IMR-90 (cell line): ENCODE measurements around the gene C1QTNF9B. TPM values are rescaled to one million over a fixed set of nuclear protein-coding genes. Genes with fewer than 3 reads are reported as not detected.

ENCODE experiments used
- ATAC-seq: fragments of 200-7000 bp; cut with Tn5 transposase; 2 replicates; pipeline ENCODE4 v1.9.1; 2020; ENCODE audit warnings: low read depth, mild to moderate bottlenecking, moderate library complexity
- BruUV-seq: library from RNA; stranded (reverse); fragments of 400-500 nt; replicated peaks from 2 replicates; lab custom pipeline; 2021; lab: Mats Ljungman, UMichigan
- CTCF ChIA-PET: fragments of 300-600 bp; formaldehyde crosslinking; extraction: SDS; loops from one replicate; lab custom pipeline; 2021; ENCODE audit warnings: antibody characterized with exemption; lab: Yijun Ruan, JAX
- POLR2A ChIA-PET: fragments of 300-600 bp; sonication (Branson Sonifier 250); formaldehyde crosslinking; loops from one replicate; lab custom pipeline; 2022; ENCODE audit warnings: antibody characterized with exemption; ENCODE audit not compliant: unreplicated experiment; lab: Charles Lee
- DNase-seq: peaks from one replicate; pipeline ENCODE4 v3.0.0; 2013
- H2AFZ ChIP-seq: replicated peaks from 2 replicates; pipeline ENCODE3; 2013; ENCODE audit warnings: low read length, mild to moderate bottlenecking; ENCODE audit not compliant: poor library complexity
- H2AK5ac ChIP-seq: 2 replicates; pipeline ENCODE4 v1.6.1; 2013; ENCODE audit warnings: low read depth, low read length, inconsistent platforms
- H2AK9ac ChIP-seq: replicated peaks from 2 replicates; pipeline ENCODE3; 2013; ENCODE audit warnings: mild to moderate bottlenecking, low read depth, low read length, moderate library complexity; ENCODE audit not compliant: poor library complexity
- H2BK120ac ChIP-seq: 2 replicates; pipeline ENCODE4 v1.6.1; 2013; ENCODE audit warnings: low read depth, low read length, inconsistent platforms
- H2BK15ac ChIP-seq: 3 replicates; pipeline ENCODE4 v1.6.1; 2013; ENCODE audit warnings: low read depth, low read length, inconsistent platforms
- H2BK20ac ChIP-seq: 2 replicates; pipeline ENCODE4 v1.6.1; 2013; ENCODE audit warnings: low read depth, mild to moderate bottlenecking, inconsistent platforms, low read length, moderate library complexity
- H2BK5ac ChIP-seq: 2 replicates; pipeline ENCODE4 v1.6.1; 2013; ENCODE audit warnings: mild to moderate bottlenecking, low read depth, low read length, inconsistent platforms; ENCODE audit not compliant: poor library complexity, severe bottlenecking
- H3K14ac ChIP-seq: replicated peaks from 2 replicates; pipeline ENCODE4 v1.6.1; 2013; ENCODE audit warnings: low read depth, low read length, inconsistent platforms
- H3K18ac ChIP-seq: 2 replicates; pipeline ENCODE4 v1.6.1; 2013; ENCODE audit warnings: low read depth, low read length, control low read depth
- H3K23ac ChIP-seq: 2 replicates; pipeline ENCODE4 v1.6.1; 2013; ENCODE audit warnings: low read depth, low read length, inconsistent platforms
- H3K27ac ChIP-seq: 2 replicates; pipeline ENCODE4 v1.5.1; 2013; ENCODE audit warnings: mild to moderate bottlenecking, control low read depth, low read length; ENCODE audit not compliant: insufficient read depth
- H3K27me3 ChIP-seq: 2 replicates; pipeline ENCODE4 v1.6.1; 2013; ENCODE audit warnings: low read length; ENCODE audit not compliant: control insufficient read depth, insufficient read depth
- H3K36me3 ChIP-seq: 2 replicates; pipeline ENCODE4 v1.6.1; 2013; ENCODE audit warnings: low read length, mixed read lengths; ENCODE audit not compliant: control insufficient read depth, insufficient read depth
- H3K4ac ChIP-seq: 2 replicates; pipeline ENCODE4 v1.6.1; 2013; ENCODE audit warnings: low read depth, low read length, inconsistent platforms
- H3K4me1 ChIP-seq: 2 replicates; pipeline ENCODE4 v1.6.1; 2013; ENCODE audit warnings: low read length, mixed read lengths; ENCODE audit not compliant: control insufficient read depth, insufficient read depth
- H3K4me2 ChIP-seq: 2 replicates; pipeline ENCODE4 v1.6.1; 2013; ENCODE audit warnings: low read depth, mild to moderate bottlenecking, control low read depth, low read length, moderate library complexity
- H3K4me3 ChIP-seq: 2 replicates; pipeline ENCODE4 v1.5.1; 2013; ENCODE audit warnings: low read depth, mild to moderate bottlenecking, control low read depth, low read length, moderate library complexity; ENCODE audit not compliant: insufficient read depth
- H3K56ac ChIP-seq: 2 replicates; pipeline ENCODE4 v1.6.1; 2013; ENCODE audit warnings: low read length, inconsistent platforms; ENCODE audit not compliant: insufficient read depth; ENCODE audit errors: extremely low read depth
- H3K79me1 ChIP-seq, 2 experiments: 2 replicates each; pipeline ENCODE4 v1.6.1; 2013; ENCODE audit warnings: low read length in 2 of 2, inconsistent platforms in 1 of 2, low read depth in 1 of 2
- H3K9ac ChIP-seq: 2 replicates; pipeline ENCODE4 v1.6.1; 2013; ENCODE audit warnings: low read depth, low read length, control low read depth
- H3K9me1 ChIP-seq: 2 replicates; pipeline ENCODE4 v1.6.1; 2013; ENCODE audit warnings: low read length, inconsistent platforms; ENCODE audit not compliant: insufficient read depth
- H3K9me3 ChIP-seq: 2 replicates; pipeline ENCODE4 v1.6.1; 2013; ENCODE audit warnings: low read length; ENCODE audit not compliant: control insufficient read depth, insufficient read depth
- H4K20me1 ChIP-seq: 2 replicates; pipeline ENCODE4 v1.6.1; 2013; ENCODE audit warnings: low read length, inconsistent platforms; ENCODE audit not compliant: insufficient read depth
- H4K5ac ChIP-seq: 2 replicates; pipeline ENCODE4 v1.6.1; 2013; ENCODE audit warnings: mild to moderate bottlenecking, low read depth, low read length, control low read depth
- H4K8ac ChIP-seq, 2 experiments: 2 replicates each; pipeline ENCODE4 v1.6.1; 2013; ENCODE audit warnings: low read depth in 2 of 2, low read length in 2 of 2, control low read depth in 1 of 2, inconsistent platforms in 1 of 2
- H4K91ac ChIP-seq: 2 replicates; pipeline ENCODE4 v1.6.1; 2013; ENCODE audit warnings: low read depth, low read length, inconsistent platforms; ENCODE audit not compliant: insufficient read depth
- BHLHE40 ChIP-seq: fragments of 150-350 bp; IDR thresholded peaks from 2 replicates; pipeline ENCODE4 v1.6.1; 2016; ENCODE audit warnings: mild to moderate bottlenecking, low read depth, low read length
- CEBPB ChIP-seq: IDR thresholded peaks from 2 replicates; pipeline ENCODE4 v1.6.1; 2012; ENCODE audit warnings: low read depth, low read length, improper control_type of control experiment
- CHD1 ChIP-seq: IDR thresholded peaks from 2 replicates; pipeline ENCODE4 v1.6.1; 2012; ENCODE audit warnings: low read depth, low read length, improper control_type of control experiment
- CTCF ChIP-seq: conservative IDR thresholded peaks from 2 replicates; pipeline ENCODE4 v1.5.1; 2012; ENCODE audit warnings: mild to moderate bottlenecking, low read depth, low read length, improper control_type of control experiment
- ELK1 ChIP-seq: fragments of 150-350 bp; IDR thresholded peaks from 2 replicates; pipeline ENCODE4 v1.6.1; 2016; ENCODE audit warnings: low read depth, mild to moderate bottlenecking, low read length, moderate library complexity, borderline replicate concordance
- FOS ChIP-seq: fragments of 150-350 bp; IDR thresholded peaks from 2 replicates; pipeline ENCODE4 v1.6.1; 2016; ENCODE audit warnings: low read depth, low read length
- MAFK ChIP-seq: IDR thresholded peaks from 2 replicates; pipeline ENCODE4 v1.6.1; 2012; ENCODE audit warnings: low read depth, low read length, improper control_type of control experiment
- MAZ ChIP-seq: IDR thresholded peaks from 2 replicates; pipeline ENCODE4 v1.6.1; 2012; ENCODE audit warnings: low read depth, mild to moderate bottlenecking, low read length, improper control_type of control experiment, moderate library complexity, borderline replicate concordance
- MXI1 ChIP-seq: IDR thresholded peaks from 2 replicates; pipeline ENCODE4 v1.6.1; 2012; ENCODE audit warnings: low read depth, mild to moderate bottlenecking, low read length, moderate library complexity, borderline replicate concordance
- NFE2L2 ChIP-seq: fragments of 150-350 bp; IDR thresholded peaks from 2 replicates; pipeline ENCODE4 v1.6.1; 2016; ENCODE audit warnings: low read depth, mild to moderate bottlenecking, low read length
- POLR2A ChIP-seq: IDR thresholded peaks from 2 replicates; pipeline ENCODE4 v1.6.1; 2012; ENCODE audit warnings: mild to moderate bottlenecking, low read depth, low read length
- RAD21 ChIP-seq: IDR thresholded peaks from 2 replicates; pipeline ENCODE4 v1.6.1; 2012; ENCODE audit warnings: low read length, improper control_type of control experiment
- RCOR1 ChIP-seq: IDR thresholded peaks from 2 replicates; pipeline ENCODE4 v1.6.1; 2012; ENCODE audit warnings: mild to moderate bottlenecking, low read length, improper control_type of control experiment; ENCODE audit not compliant: insufficient replicate concordance
- RFX5 ChIP-seq: IDR thresholded peaks from 2 replicates; pipeline ENCODE4 v1.8.0; 2012; ENCODE audit warnings: low read depth, mild to moderate bottlenecking, low read length, moderate library complexity
- SMC3 ChIP-seq: fragments of 150-350 bp; IDR thresholded peaks from 2 replicates; pipeline ENCODE4 v1.6.1; 2016; ENCODE audit warnings: low read depth, mild to moderate bottlenecking, antibody characterized with exemption, low read length, moderate library complexity
- WGBS, 2 experiments: methylation state at CpG; one replicate each; pipeline versions ENCODE4 v1.1.5 to v1.1.7; 2013; ENCODE audit warnings: missing lambda C conversion rate in 2 of 2; ENCODE audit not compliant: insufficient read length in 1 of 2; ENCODE audit errors: extremely low coverage in 2 of 2; 5-methylcytosine and 5-hydroxymethylcytosine counted together
- dilution Hi-C: fragments of 300-500 bp; cut with HindIII; formaldehyde crosslinking; loops from one replicate; pipeline ENCODE4 v1.14.3; 2018; ENCODE audit warnings: low sequenced_read_pairs; ENCODE audit not compliant: unreplicated experiment
- in situ Hi-C: fragments of 300-500 bp; cut with MboI; formaldehyde crosslinking; loops from 3 replicates; pipeline ENCODE4 v1.14.3; 2019; ENCODE audit warnings: low sequenced_read_pairs, inconsistent platforms, mixed read lengths
- intact Hi-C: fragments of 100-400 bp; cut with micrococcal nuclease; formaldehyde crosslinking; loops from 2 replicates; pipeline ENCODE4 v1.10.0; 2022
- polyA plus RNA-seq, 3 experiments: library from polyadenylated mRNA; depleted of rRNA; stranded (reverse); fragments of >200 nt; gene quantifications; 2 replicates each; pipeline ENCODE4 v1.2.3, GENCODE V29; 2012; ENCODE audit warnings: low replicate concordance in 1 of 3
- total RNA-seq: library from RNA; depleted of rRNA; stranded (reverse); fragments of >200 nt; gene quantifications from 2 replicates; pipeline ENCODE4 v1.2.3, GENCODE V29; 2012
- TF ChIP-seq, protein P1 (sequence below): fragments of 150-350 bp; IDR thresholded peaks from 2 replicates; pipeline ENCODE4 v1.6.1; 2017; ENCODE audit warnings: mild to moderate bottlenecking, antibody characterized with exemption, low read length, low read depth

The C1QTNF9B gene
- total and polyA plus RNA-seq, 2 of the 4 experiments (the other 2 are of a cell fraction) = 0.72 to 1.1 TPM

DNA sequence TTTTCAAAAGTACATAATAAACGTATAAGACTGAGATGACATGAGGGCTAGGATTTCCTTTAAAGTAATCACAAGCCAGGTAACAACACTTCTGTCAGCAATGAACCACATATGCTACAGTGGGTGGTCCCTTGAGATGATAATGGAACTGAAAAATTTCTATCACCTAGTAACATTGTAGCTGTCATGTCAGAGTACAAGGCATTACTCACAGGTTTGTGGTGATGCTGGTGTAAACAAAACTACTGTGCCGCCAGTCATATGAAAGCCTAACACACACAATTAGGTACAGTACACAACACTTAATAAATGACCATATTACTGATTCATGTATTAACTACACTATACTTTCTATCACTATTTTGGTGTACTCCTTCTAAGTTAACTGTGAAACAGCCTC lies 45.0 kb downstream of the C1QTNF9B start:
- no peak overlapping the region for H2BK20ac ChIP-seq
- POLR2A ChIA-PET = no interaction called here
- in situ Hi-C loops = no loop called here

More for the DNA sequence above, 45.0 kb downstream of the C1QTNF9B start:
- no peak overlapping the region for H3K27ac ChIP-seq
- H3K4me3 ChIP-seq = no peak overlapping the region
- CTCF ChIA-PET = no interaction called here
- no peak overlapping the region for H3K4me2 ChIP-seq
- no peaks in the 10 kb centered on the region for H3K9me3 ChIP-seq
- H3K56ac ChIP-seq = no peak overlapping the region
- no peak overlapping the region for H2AK5ac ChIP-seq
- no peak overlapping the region for H3K18ac ChIP-seq
- no peak overlapping the region for H3K14ac ChIP-seq
- no peak overlapping the region for H2BK15ac ChIP-seq
- H2BK120ac ChIP-seq = no peak overlapping the region
- H3K4ac ChIP-seq = no peak overlapping the region
- H2AFZ ChIP-seq = no peak overlapping the region
- no peak overlapping the region for H3K9ac ChIP-seq
- no peaks in the 10 kb centered on the region for H4K20me1 ChIP-seq
- H3K79me1 ChIP-seq = no peaks in the 10 kb centered on the region
- BruUV-seq = no TSS peak
- dilution Hi-C loops (no loop called here), intact Hi-C loops (no loop called here)
- H3K27me3 ChIP-seq = no peaks in the 10 kb centered on the region
- TF ChIP-seq FOS (no peak), RCOR1 (no peak), MXI1 (no peak), MAFK (no peak), SMC3 (no peak), RAD21 (no peak), BHLHE40 (no peak), CHD1 (no peak), POLR2A (no peak), MAZ (no peak), RFX5 (no peak), CEBPB (no peak), ELK1 (no peak), CTCF (no peak), NFE2L2 (no peak)
- TF ChIP-seq, protein P1, sequence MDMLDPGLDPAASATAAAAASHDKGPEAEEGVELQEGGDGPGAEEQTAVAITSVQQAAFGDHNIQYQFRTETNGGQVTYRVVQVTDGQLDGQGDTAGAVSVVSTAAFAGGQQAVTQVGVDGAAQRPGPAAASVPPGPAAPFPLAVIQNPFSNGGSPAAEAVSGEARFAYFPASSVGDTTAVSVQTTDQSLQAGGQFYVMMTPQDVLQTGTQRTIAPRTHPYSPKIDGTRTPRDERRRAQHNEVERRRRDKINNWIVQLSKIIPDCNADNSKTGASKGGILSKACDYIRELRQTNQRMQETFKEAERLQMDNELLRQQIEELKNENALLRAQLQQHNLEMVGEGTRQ = no peak
- H4K8ac ChIP-seq = no peak overlapping the region
- no peak overlapping the region for H4K91ac ChIP-seq
- H4K5ac ChIP-seq = no peak overlapping the region
- peaks cover 8% of the 10 kb centered on the region for H3K36me3 ChIP-seq
- no peak for DNase-seq
- H3K9me1 ChIP-seq = peaks cover 3% of the 10 kb centered on the region
- no peak overlapping the region for H2AK9ac ChIP-seq
- no CpG with 5 or more reads among the region's 2 CpGs for WGBS, 2 experiments
- ATAC-seq = no peak
- H3K4me1 ChIP-seq = no peaks in the 10 kb centered on the region
- no peak overlapping the region for H3K23ac ChIP-seq
- H2BK5ac ChIP-seq = no peak overlapping the region
